ENCODE measurements around the gene HS3ST5.

Gene HS3ST5

DNA sequence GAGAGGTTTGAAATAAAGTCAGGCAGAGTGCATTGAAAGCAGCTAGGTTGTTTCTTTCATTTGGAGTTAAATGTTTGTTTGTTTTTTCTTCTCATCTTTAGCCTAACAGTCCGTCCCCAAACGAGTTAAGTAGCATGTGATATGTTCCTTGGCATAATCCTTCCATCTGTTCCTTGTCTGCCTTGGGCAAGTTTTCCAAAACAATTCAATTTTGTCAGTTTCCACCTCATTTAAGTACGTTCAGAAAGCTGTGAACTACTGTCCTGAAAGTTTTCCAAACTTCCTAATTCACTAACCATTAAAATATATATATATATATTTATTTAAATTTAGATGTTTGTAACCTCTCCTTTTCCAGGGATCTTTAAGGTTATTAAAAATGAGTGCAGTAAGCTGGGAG is 310.1 kb downstream of the HS3ST5 start:
- TF ChIP-seq SIN3A (IDR thresholded peaks at IDR 0.05; ENCODE audit: borderline replicate concordance, insufficient read depth, low read length) = no peak
- no peak for TF ChIP-seq TAF1 (IDR thresholded peaks at IDR 0.05; ENCODE audit: borderline replicate concordance, insufficient read depth, low read length)
- no peak for TF ChIP-seq POLR2AphosphoS5 (IDR thresholded peaks at IDR 0.05; ENCODE audit: low read depth, low read length)
- TF ChIP-seq, protein P1, sequence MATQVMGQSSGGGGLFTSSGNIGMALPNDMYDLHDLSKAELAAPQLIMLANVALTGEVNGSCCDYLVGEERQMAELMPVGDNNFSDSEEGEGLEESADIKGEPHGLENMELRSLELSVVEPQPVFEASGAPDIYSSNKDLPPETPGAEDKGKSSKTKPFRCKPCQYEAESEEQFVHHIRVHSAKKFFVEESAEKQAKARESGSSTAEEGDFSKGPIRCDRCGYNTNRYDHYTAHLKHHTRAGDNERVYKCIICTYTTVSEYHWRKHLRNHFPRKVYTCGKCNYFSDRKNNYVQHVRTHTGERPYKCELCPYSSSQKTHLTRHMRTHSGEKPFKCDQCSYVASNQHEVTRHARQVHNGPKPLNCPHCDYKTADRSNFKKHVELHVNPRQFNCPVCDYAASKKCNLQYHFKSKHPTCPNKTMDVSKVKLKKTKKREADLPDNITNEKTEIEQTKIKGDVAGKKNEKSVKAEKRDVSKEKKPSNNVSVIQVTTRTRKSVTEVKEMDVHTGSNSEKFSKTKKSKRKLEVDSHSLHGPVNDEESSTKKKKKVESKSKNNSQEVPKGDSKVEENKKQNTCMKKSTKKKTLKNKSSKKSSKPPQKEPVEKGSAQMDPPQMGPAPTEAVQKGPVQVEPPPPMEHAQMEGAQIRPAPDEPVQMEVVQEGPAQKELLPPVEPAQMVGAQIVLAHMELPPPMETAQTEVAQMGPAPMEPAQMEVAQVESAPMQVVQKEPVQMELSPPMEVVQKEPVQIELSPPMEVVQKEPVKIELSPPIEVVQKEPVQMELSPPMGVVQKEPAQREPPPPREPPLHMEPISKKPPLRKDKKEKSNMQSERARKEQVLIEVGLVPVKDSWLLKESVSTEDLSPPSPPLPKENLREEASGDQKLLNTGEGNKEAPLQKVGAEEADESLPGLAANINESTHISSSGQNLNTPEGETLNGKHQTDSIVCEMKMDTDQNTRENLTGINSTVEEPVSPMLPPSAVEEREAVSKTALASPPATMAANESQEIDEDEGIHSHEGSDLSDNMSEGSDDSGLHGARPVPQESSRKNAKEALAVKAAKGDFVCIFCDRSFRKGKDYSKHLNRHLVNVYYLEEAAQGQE (IDR thresholded peaks at IDR 0.05; ENCODE audit: insufficient read depth in 1 of 2, low read depth in 2 of 2, low read length in 2 of 2) = no peak
- TF ChIP-seq FOXP2 (optimal IDR thresholded peaks at IDR 0.05; ENCODE audit: borderline replicate concordance, extremely low read depth, extremely low read length, insufficient read depth) = no peak

- TF ChIP-seq, protein P1 (IDR thresholded peaks at IDR 0.05; ENCODE audit: insufficient read depth in 1 of 2, low read depth in 2 of 2, low read length in 2 of 2) = no peak
- no peak for TF ChIP-seq POLR2AphosphoS5 (IDR thresholded peaks at IDR 0.05; ENCODE audit: low read depth, low read length)
Measured at GRCh38 chr6:114030767-114031166, 312.1 kb downstream of the HS3ST5 start.

- TF ChIP-seq TAF1 (IDR thresholded peaks at IDR 0.05; ENCODE audit: borderline replicate concordance, insufficient read depth, low read length) (no peak), FOXP2 (optimal IDR thresholded peaks at IDR 0.05; ENCODE audit: borderline replicate concordance, extremely low read depth, extremely low read length, insufficient read depth) (no peak), SIN3A (IDR thresholded peaks at IDR 0.05; ENCODE audit: borderline replicate concordance, insufficient read depth, low read length) (no peak), POLR2AphosphoS5 (IDR thresholded peaks at IDR 0.05; ENCODE audit: low read depth, low read length) (no peak)
- TF ChIP-seq, protein P1 (IDR thresholded peaks at IDR 0.05; ENCODE audit: insufficient read depth in 1 of 2, low read depth in 2 of 2, low read length in 2 of 2) = peak in 1 of 2 experiments; percentile 40; a peak in 1 of 4 replicates
Measured at GRCh38 chr6:114024746-114025145, 318.1 kb downstream of the HS3ST5 start.

DNA sequence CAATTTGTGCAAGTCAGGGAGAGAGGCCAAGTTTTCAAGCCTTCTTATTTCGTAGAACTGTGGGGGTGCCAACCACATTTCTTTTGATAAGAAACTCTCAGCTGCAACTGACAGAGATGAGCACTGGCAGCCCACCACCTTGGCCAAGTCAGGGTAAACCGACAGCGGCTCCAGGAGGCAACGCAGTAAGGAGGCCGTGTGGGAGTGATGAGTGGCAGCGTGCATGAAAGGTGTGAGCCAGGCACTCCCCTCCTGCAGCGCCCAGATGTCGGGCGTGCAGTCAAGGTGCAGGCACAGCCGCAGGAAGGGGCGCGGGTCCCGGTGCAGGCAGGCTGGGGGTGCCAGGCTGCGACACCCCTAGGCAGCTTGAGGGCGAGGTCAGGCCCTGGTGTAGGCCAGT is 322.6 kb downstream of the HS3ST5 start:
- TF ChIP-seq FOXP2 (optimal IDR thresholded peaks at IDR 0.05; ENCODE audit: borderline replicate concordance, extremely low read depth, extremely low read length, insufficient read depth) = no peak
- no peak for TF ChIP-seq SIN3A (IDR thresholded peaks at IDR 0.05; ENCODE audit: borderline replicate concordance, insufficient read depth, low read length)
- TF ChIP-seq, protein P1 (IDR thresholded peaks at IDR 0.05; ENCODE audit: insufficient read depth in 1 of 2, low read depth in 2 of 2, low read length in 2 of 2) = no peak
- TF ChIP-seq TAF1 (IDR thresholded peaks at IDR 0.05; ENCODE audit: borderline replicate concordance, insufficient read depth, low read length) = no peak
- TF ChIP-seq POLR2AphosphoS5 (IDR thresholded peaks at IDR 0.05; ENCODE audit: low read depth, low read length) = no peak

GRCh38 chr6:114010540-114010939 is 332.3 kb downstream of the HS3ST5 start:
- TF ChIP-seq SIN3A (IDR thresholded peaks at IDR 0.05; ENCODE audit: borderline replicate concordance, insufficient read depth, low read length) (no peak), FOXP2 (optimal IDR thresholded peaks at IDR 0.05; ENCODE audit: borderline replicate concordance, extremely low read depth, extremely low read length, insufficient read depth) (no peak), TAF1 (IDR thresholded peaks at IDR 0.05; ENCODE audit: borderline replicate concordance, insufficient read depth, low read length) (no peak), POLR2AphosphoS5 (IDR thresholded peaks at IDR 0.05; ENCODE audit: low read depth, low read length) (no peak)
- TF ChIP-seq, protein P1 (IDR thresholded peaks at IDR 0.05; ENCODE audit: insufficient read depth in 1 of 2, low read depth in 2 of 2, low read length in 2 of 2) = no peak

Measured in PFSK-1 (cell line).